AG04450 (cell line): ENCODE data around the gene ISYNA1. TPM values are rescaled to one million over a fixed set of nuclear protein-coding genes. Genes with fewer than 3 reads are reported as not detected.

ENCODE experiments used
- CTCF ChIA-PET: fragments of 300-600, 350-600 bp; formaldehyde crosslinking; extraction: SDS; loops from one replicate; lab custom pipeline; 2022; ENCODE audit warnings: antibody characterized with exemption, inconsistent platforms; lab: Charles Lee
- POLR2A ChIA-PET: fragments of 350-600 bp; formaldehyde crosslinking; extraction: SDS; loops from one replicate; lab custom pipeline; 2021; ENCODE audit warnings: antibody characterized with exemption, inconsistent platforms; lab: Yijun Ruan, JAX
- DNase-seq: peaks from one replicate; pipeline ENCODE4 v3.0.0-alpha.2; 2011; ENCODE audit warnings: low read depth, low spot score
- H3K27ac ChIP-seq: one replicate; pipeline ENCODE4 v1.5.1; 2012; ENCODE audit warnings: low read depth, low read length, control low read depth
- H3K27me3 ChIP-seq: one replicate; pipeline ENCODE4 v1.6.0; 2012; ENCODE audit warnings: low read length; ENCODE audit not compliant: control insufficient read depth, insufficient read depth
- H3K4me3 ChIP-seq: 2 replicates; pipeline ENCODE4 v1.5.1; 2011; ENCODE audit warnings: mild to moderate bottlenecking, low read depth, low read length, control low read depth
- H3K9me3 ChIP-seq: 2 replicates; pipeline ENCODE4 v1.5.1; 2012; ENCODE audit warnings: low read length; ENCODE audit not compliant: control insufficient read depth, insufficient read depth
- polyA plus RNA-seq: library from polyadenylated mRNA; depleted of rRNA; stranded (reverse); fragments of >200 nt; gene quantifications from 2 replicates; pipeline ENCODE4 v1.2.3, GENCODE V29; 2011
- TF ChIP-seq, protein P1 (sequence below): IDR thresholded peaks from 2 replicates; pipeline ENCODE4 v1.5.1; 2011; ENCODE audit warnings: low read depth, low read length, control low read depth, inconsistent platforms

The ISYNA1 gene
- polyA plus RNA-seq, 1 experiment = 13.3 TPM

DNA sequence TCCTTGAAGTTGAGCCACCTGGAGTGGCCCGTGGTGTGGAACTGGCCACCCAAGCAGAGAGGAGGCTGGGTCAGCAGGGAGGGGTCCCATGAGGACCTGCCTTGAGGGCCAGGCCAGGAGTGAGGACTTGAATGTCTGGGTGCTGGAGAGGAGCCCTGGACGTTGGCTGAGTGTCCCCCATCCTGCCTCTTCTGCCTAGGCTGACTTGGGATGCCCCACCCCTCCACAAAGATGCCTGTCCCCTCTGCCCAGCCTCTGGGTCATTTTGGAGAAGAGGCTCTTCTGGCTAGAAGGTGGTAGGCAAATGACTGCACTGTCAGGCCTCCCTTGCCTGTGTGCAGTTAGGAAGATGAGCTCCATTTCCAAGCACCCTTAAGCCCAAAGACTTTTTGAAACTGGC, 17.0 kb downstream of the ISYNA1 start:
- Histone ChIP-seq H3K4me3 (peak overlapping the region; percentile 71), H3K27ac (no peak overlapping the region), H3K9me3 (no peaks in the 10 kb centered on the region; the same call in 1 of the 2 replicates), H3K27me3 (no peaks in the 10 kb centered on the region)
- POLR2A ChIA-PET = interaction anchor here (0.7 kb wide), 1 partner anchor 82 kb away, joined by 3 read pairs; no protein-coding TSS in a partner anchor
- CTCF ChIA-PET = interaction anchor here (1.5 to 1.7 kb wide), 2 partner anchors 19 to 141 kb away, joined by 3 to 5 read pairs; no protein-coding TSS in a partner anchor
- no peak for DNase-seq
- TF ChIP-seq, protein P1, sequence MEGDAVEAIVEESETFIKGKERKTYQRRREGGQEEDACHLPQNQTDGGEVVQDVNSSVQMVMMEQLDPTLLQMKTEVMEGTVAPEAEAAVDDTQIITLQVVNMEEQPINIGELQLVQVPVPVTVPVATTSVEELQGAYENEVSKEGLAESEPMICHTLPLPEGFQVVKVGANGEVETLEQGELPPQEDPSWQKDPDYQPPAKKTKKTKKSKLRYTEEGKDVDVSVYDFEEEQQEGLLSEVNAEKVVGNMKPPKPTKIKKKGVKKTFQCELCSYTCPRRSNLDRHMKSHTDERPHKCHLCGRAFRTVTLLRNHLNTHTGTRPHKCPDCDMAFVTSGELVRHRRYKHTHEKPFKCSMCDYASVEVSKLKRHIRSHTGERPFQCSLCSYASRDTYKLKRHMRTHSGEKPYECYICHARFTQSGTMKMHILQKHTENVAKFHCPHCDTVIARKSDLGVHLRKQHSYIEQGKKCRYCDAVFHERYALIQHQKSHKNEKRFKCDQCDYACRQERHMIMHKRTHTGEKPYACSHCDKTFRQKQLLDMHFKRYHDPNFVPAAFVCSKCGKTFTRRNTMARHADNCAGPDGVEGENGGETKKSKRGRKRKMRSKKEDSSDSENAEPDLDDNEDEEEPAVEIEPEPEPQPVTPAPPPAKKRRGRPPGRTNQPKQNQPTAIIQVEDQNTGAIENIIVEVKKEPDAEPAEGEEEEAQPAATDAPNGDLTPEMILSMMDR = no peak

DNA sequence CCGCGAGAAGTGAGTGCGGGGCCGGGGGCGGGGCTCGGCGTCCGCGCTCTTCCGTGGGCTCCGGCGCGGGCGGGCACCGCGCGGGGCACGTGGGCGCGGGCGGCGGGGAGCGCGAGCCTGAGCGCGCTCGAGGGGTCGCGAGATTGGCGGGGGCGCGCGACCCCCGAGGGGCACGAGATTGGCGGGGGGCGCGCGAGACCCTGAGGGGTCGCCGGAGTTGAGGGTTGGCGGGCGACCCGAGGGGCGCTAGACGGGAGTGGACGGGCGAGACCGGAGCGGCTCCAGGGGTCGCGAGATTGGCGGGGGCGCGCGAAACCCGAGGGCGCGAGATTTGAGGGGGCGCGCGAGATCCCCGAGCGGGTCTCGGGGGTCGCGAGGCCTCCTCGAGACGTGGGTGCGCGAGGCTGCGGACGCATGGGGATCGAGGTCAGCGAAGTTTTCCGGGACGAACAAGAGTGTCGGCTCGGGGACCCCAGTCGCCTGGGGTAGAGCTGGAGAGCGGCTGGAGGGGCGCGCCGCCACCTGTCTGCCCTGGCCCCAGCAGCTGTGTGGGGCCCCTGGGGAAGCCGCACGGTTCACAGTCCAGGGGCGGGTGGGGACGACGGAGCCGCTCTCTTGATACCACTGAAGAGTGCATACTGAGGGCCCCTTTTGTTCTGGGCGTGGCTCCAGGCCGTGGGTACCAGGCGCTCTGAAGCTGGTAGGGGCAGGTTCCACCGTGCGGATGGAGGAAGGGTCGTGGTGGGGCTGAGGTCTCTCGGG, 18.1 kb downstream of the ISYNA1 start:
- peak overlapping the region; percentile 71 for H3K4me3 ChIP-seq
- CTCF ChIA-PET = interaction anchor here (0.5 to 2.0 kb wide), 5 partner anchors 18 to 141 kb away, joined by 3 to 18 read pairs (median 5); no protein-coding TSS in a partner anchor
- no peaks in the 10 kb centered on the region for H3K27me3 ChIP-seq
- no peak overlapping the region for H3K27ac ChIP-seq
- DNase-seq = no peak
- TF ChIP-seq, protein P1 = no peak
- no peaks in the 10 kb centered on the region; the same call in 1 of the 2 replicates for H3K9me3 ChIP-seq
- POLR2A ChIA-PET = interaction anchor here (1.1 to 1.8 kb wide), 4 partner anchors 9 to 139 kb away, joined by 3 to 14 read pairs (median 6); partner anchors contain the start of genes GDF15 and JUND

DNA sequence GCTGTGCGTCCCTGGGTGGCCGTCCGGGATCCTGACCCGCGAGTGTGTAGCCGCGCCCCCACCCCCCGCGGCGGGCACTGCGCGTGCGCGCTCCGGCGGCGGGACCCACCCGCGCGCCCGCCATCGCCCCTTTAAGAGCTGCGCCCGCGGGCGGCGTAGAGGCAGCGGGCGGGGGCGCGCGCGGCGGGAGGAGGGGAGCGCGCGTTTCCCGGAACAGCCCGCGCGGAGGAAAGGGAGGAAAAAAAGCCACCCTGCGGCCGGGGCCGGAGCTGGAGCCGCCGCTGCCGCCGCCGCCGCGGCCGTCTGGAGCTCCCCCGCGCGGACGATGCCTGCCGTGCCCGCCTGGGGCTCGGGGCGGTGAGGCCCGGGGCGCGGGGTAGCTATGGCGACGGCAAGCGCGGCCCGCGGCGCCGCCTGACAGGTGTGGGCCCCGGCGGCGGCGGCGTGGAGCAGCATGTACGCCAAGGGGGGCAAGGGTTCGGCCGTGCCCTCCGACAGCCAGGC, 18.7 kb downstream of the ISYNA1 start, which contains the start of gene SSBP4:
SSBP4 (plus strand) TSS at position 204 of the 504 bp plus-strand sequence; CDS start at position 455, 251 bp downstream.
- H3K4me3 ChIP-seq = peak within 1 kb of the TSS; percentile 71
- TF ChIP-seq, protein P1 = 0 out of 2 replicates have a peak, but pooled peaks have one; percentile 18
- CTCF ChIA-PET = interaction anchor here (0.8 to 2.0 kb wide), 3 partner anchors 17 to 140 kb away, joined by 3 to 5 read pairs (median 5); no protein-coding TSS in a partner anchor
- DNase-seq = no peak
- POLR2A ChIA-PET = interaction anchor here (0.6 to 1.8 kb wide), 5 partner anchors 9 to 139 kb away, joined by 3 to 14 read pairs (median 6); partner anchors contain the start of genes GDF15 and JUND
- H3K27me3 ChIP-seq = no peaks in the 10 kb centered on the region
- H3K27ac ChIP-seq = peak within 1 kb of the TSS; percentile 47
- H3K9me3 ChIP-seq = no peaks in the 10 kb centered on the region; the same call in 1 of the 2 replicates

DNA sequence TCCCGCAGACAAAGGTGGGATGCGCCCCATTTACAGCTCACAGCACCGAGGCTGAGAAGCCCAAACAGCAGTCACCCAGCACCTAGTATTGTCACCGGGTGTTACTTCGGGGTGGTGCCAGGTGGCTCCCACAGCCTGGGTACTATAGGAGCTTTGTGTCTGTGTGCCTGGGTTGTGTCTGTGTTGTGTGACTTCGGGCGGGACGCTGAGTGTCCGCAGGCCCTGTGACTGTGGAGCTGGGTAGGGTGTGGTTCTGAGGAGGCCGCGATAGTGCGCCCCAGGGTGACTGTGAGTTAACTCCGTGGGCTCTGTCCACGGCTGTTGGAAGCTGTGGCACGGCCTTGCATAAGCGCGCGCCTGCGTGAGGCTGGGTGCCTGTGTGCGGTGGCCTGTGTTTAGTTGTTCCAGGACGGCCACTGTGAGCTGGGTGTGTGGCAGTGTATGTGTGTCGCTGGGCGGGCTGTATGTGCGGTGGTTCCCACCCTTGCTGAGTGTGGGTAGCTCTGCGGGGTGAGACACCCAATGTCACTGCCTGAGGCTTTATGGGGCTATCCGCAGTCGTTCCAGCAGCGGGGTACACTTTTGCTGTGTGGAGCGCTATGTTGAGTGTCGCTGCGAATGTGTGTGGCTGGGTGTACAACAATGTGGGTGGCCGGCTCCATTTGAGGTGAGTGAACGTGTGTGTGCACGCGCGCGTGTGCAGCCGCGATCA, 19.3 kb downstream of the ISYNA1 start:
- no peak for DNase-seq
- CTCF ChIA-PET = interaction anchor here (1.4 to 2.0 kb wide), 2 partner anchors 69 to 90 kb away, joined by 3 to 5 read pairs; no protein-coding TSS in a partner anchor
- no peaks in the 10 kb centered on the region; the same call in 1 of the 2 replicates for H3K9me3 ChIP-seq

More for the DNA sequence above, 19.3 kb downstream of the ISYNA1 start:
- Histone ChIP-seq H3K4me3 (peak overlapping the region; percentile 49), H3K27ac (peak overlapping the region; percentile 47), H3K27me3 (no peaks in the 10 kb centered on the region)
- POLR2A ChIA-PET = interaction anchor here (0.6 to 1.8 kb wide), 5 partner anchors 10 to 549 kb away, joined by 5 to 14 read pairs (median 6); partner anchors contain the start of genes GDF15 and JUND
- TF ChIP-seq, protein P1 = no peak
